Measurements from ENCODE around the gene KANK2.
"Not testable (repeated sequence)": the region's sequence is repeated elsewhere in the genome, so short reads cannot be mapped to it uniquely, and the experiment has no call there.

The KANK2 gene

GRCh38 chr19:11196406-11197287 is 698 bp downstream of the KANK2 start:
- DNase-seq (ENCODE audit: low spot score): no peak

- no peak for DNase-seq (ENCODE audit: low spot score)
These were observed 1.7 kb downstream of the KANK2 start for GRCh38 chr19:11195681-11196080.

GRCh38 chr19:11194656-11195558 is 2.4 kb downstream of the KANK2 start:
- no peak for DNase-seq (ENCODE audit: low spot score)

- no peak for DNase-seq (ENCODE audit: low spot score)
These were observed 3.2 kb downstream of the KANK2 start for GRCh38 chr19:11194173-11194572.

- no peak for DNase-seq (ENCODE audit: low spot score)
These were observed 4.1 kb downstream of the KANK2 start for GRCh38 chr19:11192957-11193939.

GRCh38 chr19:11191934-11192333 is 5.4 kb downstream of the KANK2 start:
- DNase-seq (ENCODE audit: low spot score): no peak

- no peak for DNase-seq (ENCODE audit: low spot score)
These were observed 6.0 kb downstream of the KANK2 start for GRCh38 chr19:11191273-11191755.

GRCh38 chr19:11190501-11190900 is 6.8 kb downstream of the KANK2 start:
- DNase-seq (ENCODE audit: low spot score): no peak

- no peak for DNase-seq (ENCODE audit: low spot score)
These were observed 9.9 kb downstream of the KANK2 start for GRCh38 chr19:11187441-11187840.

GRCh38 chr19:11182994-11183393 is 14.4 kb downstream of the KANK2 start:
- no peak for DNase-seq (ENCODE audit: low spot score)

GRCh38 chr19:11181488-11181887 is 15.9 kb downstream of the KANK2 start:
- DNase-seq (ENCODE audit: low spot score): no peak

GRCh38 chr19:11180975-11181374 is 16.4 kb downstream of the KANK2 start:
- not testable (repeated sequence) for DNase-seq (ENCODE audit: low spot score)

- DNase-seq (ENCODE audit: low spot score): no peak
These were observed 17.0 kb downstream of the KANK2 start for GRCh38 chr19:11180346-11180745.

- no peak for DNase-seq (ENCODE audit: low spot score)
These were observed 17.5 kb downstream of the KANK2 start for GRCh38 chr19:11179716-11180297.

GRCh38 chr19:11179145-11179465 is 18.2 kb downstream of the KANK2 start:
- not testable (repeated sequence) for DNase-seq (ENCODE audit: low spot score)

- DNase-seq (ENCODE audit: low spot score): no peak
These were observed 19.8 kb downstream of the KANK2 start for GRCh38 chr19:11177592-11177991.

- DNase-seq (ENCODE audit: low spot score): no peak
These were observed 20.7 kb downstream of the KANK2 start for GRCh38 chr19:11176466-11177193.

- no peak for DNase-seq (ENCODE audit: low spot score)
These were observed 21.4 kb downstream of the KANK2 start for GRCh38 chr19:11175920-11176319.

- no peak for DNase-seq (ENCODE audit: low spot score)
These were observed 23.0 kb downstream of the KANK2 start for GRCh38 chr19:11174336-11174735.

- DNase-seq (ENCODE audit: low spot score): no peak
These were observed 23.7 kb downstream of the KANK2 start for GRCh38 chr19:11173516-11174155.

All from CD4-positive, alpha-beta T cell treated with Interleukin-6 at 100 ng/mL for 8 hours (primary cell).